Glomerular visceral epithelial cell (primary cell): ENCODE measurements around the gene WBP11.
"Not testable (repeated sequence)": the region's sequence is repeated elsewhere in the genome, so short reads cannot be mapped to it uniquely, and the experiment has no call there.

Experiments
- DNase-seq: peaks from one replicate; pipeline ENCODE4 v3.0.0-alpha.2; 2016; ENCODE audit errors: extremely low spot score

Gene WBP11

DNA sequence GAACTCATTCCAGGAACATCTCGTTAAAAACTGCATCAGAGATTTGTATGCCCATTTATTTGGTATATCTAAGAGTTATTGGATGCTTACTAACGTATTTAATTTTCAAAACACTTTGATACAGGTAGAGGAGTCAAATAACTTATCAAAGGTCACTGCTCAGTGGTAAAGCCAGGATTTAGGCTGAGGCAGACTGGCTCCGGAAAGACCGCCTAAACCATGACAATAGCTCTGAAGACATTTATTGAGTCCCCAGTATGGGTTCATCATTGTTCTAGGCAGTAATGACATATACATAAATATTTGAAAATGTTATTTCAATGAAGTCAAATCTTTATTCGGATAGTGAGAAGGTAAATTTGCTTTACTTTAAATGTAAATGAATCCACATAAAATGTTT, 30.3 kb downstream of the WBP11 start:
- no peak for DNase-seq

DNA sequence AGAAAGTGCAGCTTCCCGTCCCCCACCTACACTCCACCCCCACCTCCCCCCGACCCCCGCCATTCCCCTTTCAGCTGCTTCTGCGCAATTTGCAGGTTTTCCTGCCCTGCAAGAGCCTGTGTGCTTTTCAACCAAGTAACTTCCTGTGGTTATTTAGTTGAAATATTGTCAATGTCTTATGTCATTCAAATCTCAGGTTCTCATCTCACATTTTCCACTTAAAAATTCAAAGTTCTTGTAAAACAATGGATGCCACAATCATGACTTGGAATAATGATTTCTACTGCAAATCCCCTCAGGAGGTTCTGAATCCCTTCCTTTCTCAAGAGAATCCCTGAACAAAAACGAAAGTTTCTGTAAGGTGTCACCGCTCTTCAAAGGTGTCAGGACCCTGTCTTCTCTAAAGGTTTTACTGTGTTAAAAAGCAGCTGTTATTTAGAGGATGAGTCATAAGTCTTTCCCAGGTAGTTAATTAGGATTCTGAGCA, 31.6 kb downstream of the WBP11 start:
- DNase-seq, result peak; percentile 2

DNA sequence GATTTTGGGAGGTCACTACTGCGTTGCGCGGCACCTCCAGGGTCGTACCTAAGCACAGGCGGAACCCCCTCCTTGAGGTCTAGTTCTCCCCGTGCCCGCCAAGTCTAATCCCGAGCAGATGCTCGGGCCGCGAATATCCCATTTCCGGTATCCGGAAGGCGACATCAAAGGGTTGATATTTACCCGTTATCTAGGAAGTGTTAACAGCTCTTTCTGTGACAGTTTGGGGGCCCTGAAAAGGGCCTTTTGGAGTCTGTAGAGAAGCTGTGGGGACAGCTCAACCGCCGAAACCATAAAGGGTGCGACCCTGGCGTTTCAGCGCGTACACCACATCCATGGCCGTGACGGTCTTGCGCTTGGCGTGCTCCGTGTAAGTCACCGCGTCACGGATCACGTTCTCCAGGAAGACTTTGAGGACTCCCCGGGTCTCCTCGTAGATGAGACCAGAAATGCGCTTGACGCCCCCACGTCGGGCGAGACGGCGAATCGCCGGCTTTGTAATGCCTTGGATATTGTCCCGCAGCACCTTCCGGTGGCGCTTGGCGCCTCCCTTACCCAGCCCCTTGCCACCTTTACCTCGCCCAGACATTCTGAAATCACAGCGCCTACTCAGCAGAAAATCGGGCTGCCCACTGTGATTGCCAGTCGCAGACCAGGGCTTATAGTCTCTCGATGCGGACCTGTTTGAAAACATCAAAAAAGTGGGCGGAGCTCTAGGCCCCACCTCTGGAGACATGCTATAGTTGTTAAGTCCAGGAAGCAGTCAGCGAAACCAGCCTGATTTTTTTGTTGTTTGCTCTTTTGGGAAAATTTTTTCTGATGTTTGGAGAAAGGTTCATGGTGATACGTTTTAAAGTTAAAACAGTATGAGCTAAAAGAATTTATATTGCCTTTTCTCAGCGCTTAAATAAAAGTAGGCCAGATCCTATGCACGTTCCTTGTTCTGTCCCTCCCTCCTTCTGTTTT, 32.5 kb downstream of the WBP11 start:
- peak; percentile 96 for DNase-seq

DNA sequence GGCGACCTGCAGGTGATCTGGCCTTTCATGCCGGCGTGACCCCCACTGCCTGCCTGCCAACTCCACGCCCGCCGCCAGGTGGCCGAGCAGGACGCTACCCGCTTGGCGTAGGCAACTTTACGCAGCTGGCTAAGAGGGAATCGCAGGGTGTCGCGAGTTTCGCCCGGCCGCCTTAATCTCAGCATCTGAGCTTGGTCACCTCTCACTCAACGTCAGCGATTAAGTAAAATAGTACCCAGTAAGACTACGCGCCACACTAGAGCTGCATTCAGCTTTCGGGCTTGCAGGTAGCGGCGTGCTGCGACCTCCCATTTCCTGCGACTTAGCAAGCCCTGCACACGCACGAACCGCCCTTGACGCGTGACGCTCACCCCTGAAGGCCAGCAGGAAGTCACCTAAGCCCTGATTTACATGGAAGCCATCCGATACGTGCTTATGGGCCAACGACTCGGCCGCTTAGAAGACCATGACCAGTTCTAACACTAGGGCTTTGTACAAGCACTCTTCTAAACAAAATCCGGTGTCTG, 33.2 kb downstream of the WBP11 start:
- peak; percentile 81 for DNase-seq

DNA sequence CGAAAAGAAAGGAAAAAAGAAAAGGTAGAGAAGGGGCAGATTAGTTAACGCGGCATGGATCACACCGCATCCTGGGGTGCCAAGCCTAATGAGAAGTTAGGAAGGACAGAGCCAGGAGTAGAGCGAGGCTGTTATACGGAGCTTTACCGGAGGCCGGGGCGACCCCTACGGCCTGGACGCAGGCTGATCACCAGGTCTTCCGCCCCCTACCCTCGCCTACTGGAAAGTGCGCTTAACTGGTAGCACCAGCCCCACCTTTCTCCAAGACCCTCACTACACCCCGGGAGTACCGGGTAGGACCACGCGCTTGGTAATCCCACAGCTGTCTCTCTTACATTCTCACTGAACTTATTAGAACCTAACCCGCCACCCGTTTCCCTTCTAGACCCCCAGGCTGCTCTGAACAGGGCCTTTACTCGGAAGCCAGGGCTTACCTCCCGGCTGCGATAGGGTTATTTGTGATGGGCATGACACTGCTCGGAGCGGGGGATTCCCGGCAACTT, 33.8 kb downstream of the WBP11 start:
- peak; percentile 36 for DNase-seq

DNA sequence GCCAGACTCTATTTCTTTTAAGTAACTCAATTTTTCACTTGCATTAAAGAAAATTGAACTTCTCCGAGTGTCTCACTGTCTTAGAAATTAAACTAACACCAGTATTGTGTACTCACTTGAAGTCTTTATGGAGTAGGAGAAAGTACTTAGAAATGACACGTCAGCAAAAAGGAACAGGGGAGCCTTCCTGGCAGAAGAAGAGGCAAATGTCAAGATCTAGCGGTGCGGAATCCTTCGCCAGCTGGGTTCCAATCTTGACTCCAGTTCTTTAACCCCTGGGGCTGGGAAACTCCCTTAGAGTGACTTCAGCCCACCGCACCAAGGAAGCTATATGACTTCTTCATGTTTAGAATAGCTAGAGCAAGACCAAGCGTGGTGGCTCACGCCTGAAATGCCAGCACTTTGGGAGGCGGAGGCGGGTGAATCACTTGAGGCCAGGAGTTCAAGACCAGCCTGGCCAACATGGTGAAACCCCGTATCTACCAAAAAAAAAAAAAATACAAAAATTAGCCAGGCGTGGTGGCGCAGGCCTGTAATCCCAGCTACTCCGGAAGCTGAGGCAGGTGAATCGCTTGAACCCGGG, 34.4 kb downstream of the WBP11 start:
- peak; percentile 50 for DNase-seq

DNA sequence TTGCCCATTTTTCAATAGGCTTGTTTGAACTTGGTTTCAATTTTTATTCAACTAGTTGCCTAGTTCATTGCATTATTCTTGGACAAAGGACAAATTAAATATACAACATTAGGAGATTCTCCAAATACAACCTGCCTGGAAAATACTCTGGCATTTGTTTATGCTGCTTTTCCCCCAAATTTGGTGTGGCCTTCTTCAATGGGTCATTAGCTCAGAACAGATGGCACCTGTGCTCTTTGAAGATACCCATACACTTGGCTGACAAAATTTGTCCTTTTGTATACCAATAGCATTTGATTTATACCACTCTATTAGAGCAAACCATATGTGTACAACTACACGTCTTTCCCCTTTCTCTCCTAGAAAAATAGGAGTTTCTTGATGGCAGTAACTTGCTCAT, 35.7 kb downstream of the WBP11 start:
- DNase-seq, result no peak

DNA sequence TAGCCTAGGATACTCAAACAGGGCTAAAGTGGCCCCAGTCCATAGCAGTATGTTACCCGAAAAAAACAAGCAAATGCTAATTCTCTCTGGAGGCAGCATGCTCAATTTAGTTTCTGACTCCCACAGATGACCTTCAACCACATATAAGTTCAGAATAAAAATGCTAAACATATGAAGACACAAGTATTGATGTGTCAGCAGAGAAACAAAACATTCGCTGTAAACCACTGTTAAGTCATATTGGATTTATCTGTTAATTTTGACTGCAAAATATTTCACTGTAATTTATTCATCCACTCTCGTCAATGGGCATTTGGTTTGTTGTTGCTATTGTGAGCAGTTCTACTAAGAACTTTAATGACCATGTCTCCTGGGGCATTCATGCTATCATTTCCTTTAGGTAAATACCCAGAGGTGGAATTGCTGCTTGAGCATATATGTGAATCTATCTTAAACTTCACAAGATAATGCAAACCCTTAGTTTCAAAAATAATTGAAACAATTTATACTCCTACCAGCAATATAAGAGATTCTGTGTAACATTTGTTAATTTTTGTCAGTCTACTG, 36.5 kb downstream of the WBP11 start:
- no peak for DNase-seq

DNA sequence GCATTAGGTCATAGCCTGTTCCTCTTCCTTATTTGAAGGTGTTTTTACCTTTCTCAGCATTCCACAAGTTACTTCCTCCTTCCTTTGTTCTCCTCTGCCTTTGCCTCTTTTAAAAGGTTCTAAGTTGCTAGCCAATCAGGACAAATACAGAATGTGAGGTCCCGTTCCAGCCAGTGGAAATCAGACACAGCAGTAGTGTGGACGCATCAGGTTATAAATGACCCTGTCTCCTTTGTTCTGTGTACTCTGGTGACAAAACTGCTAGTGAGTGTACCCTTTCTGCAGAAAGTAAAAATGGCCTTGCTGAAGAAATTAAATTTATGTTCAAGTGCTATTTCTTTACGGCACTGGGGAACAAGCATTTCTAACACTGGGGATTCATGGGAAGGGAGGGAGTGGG, 37.3 kb downstream of the WBP11 start:
- not testable (repeated sequence) for DNase-seq

DNA sequence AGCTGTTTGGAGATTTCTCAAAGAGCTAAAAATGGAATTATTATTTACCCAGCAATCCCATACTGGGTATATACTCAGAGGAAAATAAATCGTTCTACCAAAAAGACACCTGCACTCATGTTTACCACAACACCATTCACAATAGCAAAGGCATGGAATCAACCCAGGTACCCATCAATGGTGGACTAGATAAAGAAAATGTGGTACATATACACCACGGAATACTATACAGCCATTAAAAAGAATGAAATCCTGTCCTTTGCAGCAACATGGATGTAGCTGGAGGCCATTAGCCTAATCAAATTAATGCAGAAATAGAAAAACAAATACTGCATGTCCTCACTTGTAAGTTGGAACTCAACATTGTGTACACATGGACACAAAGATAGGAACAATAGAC, 37.9 kb downstream of the WBP11 start:
- DNase-seq, result no peak

DNA sequence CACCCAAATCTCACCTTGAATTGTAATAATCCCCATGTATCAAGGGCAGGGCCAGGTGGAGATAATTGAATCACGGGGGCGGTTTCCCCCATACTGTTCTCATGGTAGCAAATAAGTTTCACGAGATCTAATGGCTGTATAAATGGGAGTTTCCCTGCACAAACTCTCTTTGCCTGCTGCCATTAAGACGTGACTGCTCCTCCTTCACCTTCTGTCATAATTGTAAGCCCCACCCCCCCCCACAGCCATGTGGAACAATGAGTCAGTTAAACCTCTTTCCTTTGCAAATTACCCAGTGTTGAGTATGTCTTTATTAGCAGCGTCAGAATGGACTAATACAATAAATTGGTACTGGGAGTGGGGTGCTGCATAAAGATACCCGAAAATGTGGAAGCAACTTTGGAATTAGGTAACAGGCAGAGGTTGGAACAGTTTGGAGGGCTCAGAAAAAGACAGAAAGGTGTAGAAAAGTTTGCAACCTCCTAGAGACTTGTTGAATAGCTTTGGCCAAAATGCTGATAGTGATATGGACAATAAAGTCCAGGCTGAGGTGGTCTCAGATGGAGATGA, 43.5 kb downstream of the WBP11 start:
- not testable (repeated sequence) for DNase-seq

DNA sequence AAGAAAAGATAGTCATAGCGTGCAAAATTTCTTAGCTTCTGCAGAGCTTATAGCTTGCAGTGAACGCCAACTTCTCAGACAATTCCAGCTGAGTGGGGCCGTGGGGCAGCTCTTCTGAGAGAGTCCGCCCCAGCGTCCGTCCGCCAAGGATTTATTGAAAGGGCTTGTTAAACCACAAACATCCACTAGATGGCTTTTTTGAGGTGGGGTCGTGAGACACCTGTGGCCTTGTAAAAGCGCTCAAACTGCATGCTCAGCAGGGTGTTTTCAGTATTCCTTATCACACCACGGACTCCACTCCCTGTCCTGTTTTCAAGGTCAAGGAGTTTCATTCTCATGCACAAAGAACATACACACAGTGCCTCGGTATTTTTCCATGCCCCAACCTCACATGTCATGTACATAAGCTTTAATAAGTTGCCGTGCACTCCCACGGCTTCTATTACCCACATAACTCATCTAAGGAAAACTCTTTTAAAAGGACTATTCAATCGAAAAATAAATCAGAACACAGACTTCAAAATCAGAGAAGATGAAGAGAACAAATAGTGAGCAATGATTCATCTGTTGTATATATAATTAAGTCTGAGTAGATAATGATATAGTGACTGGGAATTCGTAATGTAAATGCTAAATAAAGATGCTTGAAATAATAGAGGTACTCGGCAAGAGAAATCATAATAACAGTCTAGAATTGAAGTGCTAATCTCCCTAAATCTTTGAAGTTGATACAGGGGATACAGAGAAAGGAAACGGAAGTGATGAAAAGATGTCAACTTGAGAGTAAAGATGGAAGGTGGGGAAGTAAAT, 46.7 kb downstream of the WBP11 start:
- no peak for DNase-seq

DNA sequence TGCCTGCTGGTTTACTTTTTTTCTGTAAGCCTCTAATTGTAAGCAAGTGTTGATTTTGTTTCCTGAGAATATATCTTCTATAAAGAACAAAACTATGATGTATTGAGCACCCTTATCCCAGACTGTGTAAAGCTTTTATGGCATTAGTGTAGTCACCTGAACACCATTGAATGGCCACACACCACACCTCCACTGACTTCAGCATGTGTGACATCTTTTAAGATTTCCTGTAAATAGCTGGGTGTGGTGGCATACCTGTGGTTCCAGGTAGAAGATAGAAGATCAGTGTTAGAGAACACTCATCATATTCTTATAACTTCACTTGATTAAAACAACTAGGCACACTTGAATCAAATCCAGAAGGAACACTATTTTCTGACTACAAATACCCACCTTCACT, 51.3 kb downstream of the WBP11 start:
- DNase-seq, result no peak

DNA sequence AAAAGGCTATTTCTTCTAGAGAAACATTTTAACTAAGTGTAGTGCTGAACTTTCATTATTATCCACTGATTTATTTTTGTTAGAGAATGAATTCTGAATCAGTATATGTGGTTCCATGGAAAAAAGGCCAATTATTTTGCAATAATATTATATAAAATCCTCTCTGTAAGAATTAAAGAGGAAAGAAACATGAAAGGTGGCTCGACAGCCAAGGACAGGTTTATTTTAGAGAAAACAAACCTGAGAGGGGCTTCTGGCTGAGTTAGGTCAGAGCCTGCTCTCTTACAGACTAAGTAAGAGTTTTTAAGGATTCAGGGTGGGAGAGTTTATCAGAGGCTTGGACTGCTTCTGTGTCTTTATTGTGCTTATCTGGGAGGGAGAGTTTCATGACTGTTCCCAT, 60.2 kb downstream of the WBP11 start:
- DNase-seq, result no peak

DNA sequence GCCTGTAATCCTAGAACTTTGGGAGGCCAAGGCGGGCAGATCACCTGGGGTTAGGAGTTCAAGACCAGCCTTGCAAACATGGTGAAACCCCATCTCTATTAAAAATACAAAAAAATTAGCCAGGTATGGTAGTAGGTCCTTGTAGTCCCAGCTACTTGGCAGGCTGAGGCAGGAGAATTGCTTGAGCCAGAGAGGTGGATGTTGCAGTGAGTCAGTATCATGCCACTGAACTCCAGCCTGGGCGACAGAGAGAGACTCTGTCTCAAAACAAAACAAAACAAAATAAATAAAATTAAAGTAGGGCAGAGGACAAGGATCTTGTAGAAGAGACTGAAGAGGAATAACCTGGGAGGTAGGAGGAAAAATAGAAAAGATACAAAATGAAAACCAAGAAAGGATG, 61.3 kb downstream of the WBP11 start:
- no peak for DNase-seq

DNA sequence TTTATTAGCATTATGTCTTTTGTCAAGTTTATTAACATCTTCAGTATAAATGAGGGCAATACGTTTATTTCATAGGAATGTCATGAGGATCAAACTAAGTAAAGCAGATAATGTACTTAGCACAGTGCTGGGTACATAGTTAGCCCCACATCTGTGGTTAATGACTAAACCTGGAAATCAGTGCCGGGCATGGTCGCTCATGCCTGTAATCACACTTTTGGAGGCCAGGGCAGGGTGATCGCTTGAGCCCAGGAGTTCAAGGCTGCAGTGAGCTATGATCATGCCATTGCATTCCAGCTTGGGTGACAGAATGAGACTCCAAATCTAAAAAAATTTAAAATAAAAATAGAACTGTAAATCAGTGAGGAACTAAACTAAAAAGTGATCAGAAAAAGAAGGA, 62.1 kb downstream of the WBP11 start:
- peak; percentile 16 for DNase-seq

DNA sequence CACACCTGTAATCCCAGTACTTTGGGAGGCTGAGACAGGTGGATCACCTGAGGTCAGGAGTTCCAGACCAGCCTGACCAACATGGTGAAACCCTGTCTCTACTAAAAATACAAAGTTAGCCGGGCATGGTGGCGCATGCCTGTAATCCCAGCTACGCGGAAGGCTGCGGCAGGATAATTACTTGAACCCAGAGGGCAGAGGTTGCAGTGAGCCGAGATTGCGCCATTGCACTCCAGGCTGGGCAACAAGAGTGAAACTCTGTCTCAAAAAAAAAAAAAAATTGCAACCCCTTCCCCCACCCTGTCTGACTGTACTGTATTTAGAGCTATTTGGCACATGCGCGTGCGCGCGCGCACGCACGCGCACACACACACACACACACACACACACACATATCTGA, 66.8 kb downstream of the WBP11 start:
- DNase-seq, result not testable (repeated sequence)
